ENCODE results near the gene RTP5. TPM values are rescaled to one million over a fixed set of nuclear protein-coding genes. Genes with fewer than 3 reads are reported as not detected.

RTP5 gene
- total RNA-seq, 4 donors from 2014 or later: 0.96 TPM; not detected in 3

- DNase-seq (ENCODE audit: low spot score): no peak
- ATAC-seq (ENCODE audit: low FRiP score): no peak
- TF ChIP-seq, protein P1, sequence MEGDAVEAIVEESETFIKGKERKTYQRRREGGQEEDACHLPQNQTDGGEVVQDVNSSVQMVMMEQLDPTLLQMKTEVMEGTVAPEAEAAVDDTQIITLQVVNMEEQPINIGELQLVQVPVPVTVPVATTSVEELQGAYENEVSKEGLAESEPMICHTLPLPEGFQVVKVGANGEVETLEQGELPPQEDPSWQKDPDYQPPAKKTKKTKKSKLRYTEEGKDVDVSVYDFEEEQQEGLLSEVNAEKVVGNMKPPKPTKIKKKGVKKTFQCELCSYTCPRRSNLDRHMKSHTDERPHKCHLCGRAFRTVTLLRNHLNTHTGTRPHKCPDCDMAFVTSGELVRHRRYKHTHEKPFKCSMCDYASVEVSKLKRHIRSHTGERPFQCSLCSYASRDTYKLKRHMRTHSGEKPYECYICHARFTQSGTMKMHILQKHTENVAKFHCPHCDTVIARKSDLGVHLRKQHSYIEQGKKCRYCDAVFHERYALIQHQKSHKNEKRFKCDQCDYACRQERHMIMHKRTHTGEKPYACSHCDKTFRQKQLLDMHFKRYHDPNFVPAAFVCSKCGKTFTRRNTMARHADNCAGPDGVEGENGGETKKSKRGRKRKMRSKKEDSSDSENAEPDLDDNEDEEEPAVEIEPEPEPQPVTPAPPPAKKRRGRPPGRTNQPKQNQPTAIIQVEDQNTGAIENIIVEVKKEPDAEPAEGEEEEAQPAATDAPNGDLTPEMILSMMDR (IDR thresholded peaks at IDR 0.05): no peak
These were observed 17.2 kb upstream of the RTP5 start for GRCh38 chr2:241852116-241852980.

DNA sequence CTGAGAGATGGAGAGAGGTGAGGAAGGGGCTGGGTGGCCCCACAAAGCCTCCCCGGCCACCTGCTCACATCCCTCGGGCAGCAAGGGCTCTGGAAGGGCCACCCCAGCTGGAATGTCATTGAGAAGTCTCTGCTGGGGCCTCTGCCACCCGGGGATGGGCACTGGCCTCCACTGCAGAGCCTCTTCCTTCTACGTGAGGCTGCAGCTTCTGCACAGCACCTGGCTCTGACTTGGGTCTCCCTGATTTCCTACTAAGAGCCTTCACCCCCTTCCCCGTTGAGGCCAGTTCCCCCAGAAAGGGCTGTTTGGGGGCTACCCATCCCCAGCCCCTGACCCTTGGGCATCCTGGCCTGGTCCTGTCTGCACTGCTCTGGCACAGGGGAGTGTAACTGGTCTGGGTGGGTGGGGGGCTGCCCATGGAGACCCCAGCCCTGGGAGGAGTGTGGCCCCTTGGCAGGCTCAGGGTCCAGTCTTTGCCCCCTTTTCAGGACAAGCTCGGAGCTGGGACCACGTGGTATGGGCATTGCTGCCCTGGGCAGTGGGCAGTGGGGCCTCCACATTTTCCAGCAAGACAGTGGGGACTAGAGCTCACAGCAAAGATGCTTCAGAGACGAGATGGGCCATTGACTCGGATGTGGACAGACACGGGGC lies 16.4 kb upstream of the RTP5 start:
- ATAC-seq (ENCODE audit: low FRiP score): no peak
- TF ChIP-seq, protein P1 (IDR thresholded peaks at IDR 0.05): no peak
- no peak for DNase-seq (ENCODE audit: low spot score)

DNA sequence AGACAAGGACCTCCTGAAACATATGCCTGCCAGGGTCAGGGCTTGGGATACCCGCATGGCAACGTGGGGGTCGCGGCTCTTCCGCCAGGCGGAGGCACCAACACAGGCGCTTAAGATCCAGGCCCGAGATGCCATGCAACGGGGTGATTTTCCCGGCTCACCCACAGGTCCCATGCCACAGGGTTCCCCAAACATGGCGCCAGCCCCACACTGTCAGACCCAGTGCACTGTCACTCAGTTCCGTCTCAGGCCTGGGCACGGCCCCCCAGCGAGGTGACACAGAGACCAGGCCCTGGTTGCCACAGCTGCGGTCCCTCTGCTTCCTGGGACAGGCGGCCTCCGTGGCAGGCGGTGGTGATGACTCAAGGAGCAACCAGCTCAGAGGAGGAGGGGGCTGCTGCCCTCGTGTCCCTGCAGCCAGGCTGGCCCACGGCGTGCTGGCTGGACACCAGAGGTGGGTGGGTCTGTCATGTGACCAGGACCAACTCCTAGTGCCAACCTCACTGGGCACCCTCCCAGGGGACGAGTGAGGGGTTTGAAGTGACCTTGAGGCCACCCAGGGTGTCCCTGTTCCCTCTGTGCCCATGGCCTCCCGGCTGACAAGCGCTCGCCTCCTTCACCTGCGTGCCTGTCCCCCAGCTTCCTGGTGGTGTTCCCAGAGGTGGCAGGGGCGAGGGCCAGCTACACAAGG lies 15.7 kb upstream of the RTP5 start:
- DNase-seq (ENCODE audit: low spot score) (no peak), ATAC-seq (ENCODE audit: low FRiP score) (no peak)
- TF ChIP-seq, protein P1 (IDR thresholded peaks at IDR 0.05): no peak

- no peak for DNase-seq (ENCODE audit: low spot score)
- TF ChIP-seq, protein P1 (IDR thresholded peaks at IDR 0.05): no peak
- no peak for ATAC-seq (ENCODE audit: low FRiP score)
These were observed 14.9 kb upstream of the RTP5 start for GRCh38 chr2:241854342-241855244.

GRCh38 chr2:241855245-241855887 lies 14.2 kb upstream of the RTP5 start:
- DNase-seq (ENCODE audit: low spot score) (no peak), ATAC-seq (ENCODE audit: low FRiP score) (no peak)
- TF ChIP-seq, protein P1 (IDR thresholded peaks at IDR 0.05): no peak

- ATAC-seq (ENCODE audit: low FRiP score) (no peak), DNase-seq (ENCODE audit: low spot score) (no peak)
- TF ChIP-seq, protein P1 (IDR thresholded peaks at IDR 0.05): no peak
These were observed 13.6 kb upstream of the RTP5 start for GRCh38 chr2:241855888-241856422.

All from omental fat pad (tissue), 4 donors.